ENCODE results near the gene NAALADL2.

Gene NAALADL2

DNA sequence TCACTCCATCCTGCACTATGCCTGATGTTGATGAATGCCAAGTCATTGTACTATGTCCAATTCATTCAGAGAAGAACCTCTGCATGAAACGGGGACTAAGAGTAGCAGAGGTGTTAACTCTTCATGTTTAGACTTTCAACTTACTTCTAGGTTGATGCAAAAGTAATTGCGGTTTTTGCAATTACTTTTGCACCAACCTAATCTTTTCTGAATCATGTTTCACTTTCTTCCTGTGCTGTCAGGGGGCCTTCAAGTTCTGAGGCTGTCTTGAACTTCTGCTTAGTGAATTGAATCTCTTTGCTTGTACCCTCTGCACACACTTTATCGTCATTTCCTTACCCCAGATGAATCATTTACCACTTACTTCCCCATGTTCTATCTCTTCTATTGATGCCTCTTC lies 636.2 kb downstream of the NAALADL2 start:
- TF ChIP-seq CREB1 (IDR thresholded peaks at IDR 0.05; ENCODE audit: low read depth) (no peak), FOXM1 (IDR thresholded peaks at IDR 0.05; ENCODE audit: borderline replicate concordance, low read depth) (no peak), EGR1 (IDR thresholded peaks at IDR 0.05) (no peak), ZBTB7A (IDR thresholded peaks at IDR 0.05; ENCODE audit: low read depth) (no peak), USF1 (IDR thresholded peaks at IDR 0.05) (no peak), RAD21 (IDR thresholded peaks at IDR 0.05; ENCODE audit: low read depth) (no peak), CEBPB (IDR thresholded peaks at IDR 0.05) (no peak), NFIC (IDR thresholded peaks at IDR 0.05) (no peak), TAF1 (IDR thresholded peaks at IDR 0.05; ENCODE audit: low read depth) (no peak), EP300 (IDR thresholded peaks at IDR 0.05; ENCODE audit: borderline replicate concordance) (no peak), TEAD4 (IDR thresholded peaks at IDR 0.05) (no peak), REST (IDR thresholded peaks at IDR 0.05; ENCODE audit: low read depth) (no peak), YY1 (IDR thresholded peaks at IDR 0.05; ENCODE audit: low read depth) (no peak), TCF12 (IDR thresholded peaks at IDR 0.05; ENCODE audit: low read depth) (no peak)
- TF ChIP-seq, protein P1, sequence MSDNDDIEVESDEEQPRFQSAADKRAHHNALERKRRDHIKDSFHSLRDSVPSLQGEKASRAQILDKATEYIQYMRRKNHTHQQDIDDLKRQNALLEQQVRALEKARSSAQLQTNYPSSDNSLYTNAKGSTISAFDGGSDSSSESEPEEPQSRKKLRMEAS (IDR thresholded peaks at IDR 0.05): no peak

GRCh38 chr3:175502155-175502554 lies 643.0 kb downstream of the NAALADL2 start:
- TF ChIP-seq RAD21 (IDR thresholded peaks at IDR 0.05; ENCODE audit: low read depth) (no peak), TAF1 (IDR thresholded peaks at IDR 0.05; ENCODE audit: low read depth) (no peak), EP300 (IDR thresholded peaks at IDR 0.05; ENCODE audit: borderline replicate concordance) (no peak), TEAD4 (IDR thresholded peaks at IDR 0.05) (no peak), ZBTB7A (IDR thresholded peaks at IDR 0.05; ENCODE audit: low read depth) (no peak), NFIC (IDR thresholded peaks at IDR 0.05) (no peak)

DNA sequence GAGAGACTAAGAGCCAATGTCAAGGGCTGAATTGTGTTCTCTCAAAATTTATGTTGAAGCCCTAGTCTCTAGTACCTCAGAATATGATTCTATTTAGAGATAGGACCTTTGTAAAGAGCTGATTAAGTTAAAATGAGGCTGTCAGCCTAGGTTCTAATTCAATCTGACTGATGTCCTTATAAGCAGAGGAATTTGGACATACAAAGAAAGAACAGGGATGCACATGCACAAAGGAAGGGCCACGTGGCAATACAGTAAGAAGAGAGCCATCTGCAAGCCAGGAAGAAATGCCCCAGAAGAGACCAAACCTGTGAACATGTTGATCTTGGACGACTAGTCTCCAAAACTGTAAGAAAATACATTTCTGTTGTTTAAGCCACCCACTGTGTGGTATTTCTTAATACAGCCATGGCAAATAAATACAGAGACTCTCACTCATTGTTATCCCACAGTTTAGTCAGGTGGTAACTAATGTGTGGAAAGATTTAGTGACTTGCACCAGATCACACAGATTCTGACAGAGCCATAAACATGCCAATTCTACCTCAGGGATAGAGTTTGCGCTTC lies 652.2 kb downstream of the NAALADL2 start:
- TF ChIP-seq TCF12 (IDR thresholded peaks at IDR 0.05; ENCODE audit: low read depth) (no peak), RAD21 (IDR thresholded peaks at IDR 0.05; ENCODE audit: low read depth) (no peak), YY1 (IDR thresholded peaks at IDR 0.05; ENCODE audit: low read depth) (no peak), EP300 (IDR thresholded peaks at IDR 0.05; ENCODE audit: borderline replicate concordance) (no peak), NFIC (IDR thresholded peaks at IDR 0.05) (no peak), CREB1 (IDR thresholded peaks at IDR 0.05; ENCODE audit: low read depth) (no peak), TEAD4 (IDR thresholded peaks at IDR 0.05) (no peak), TAF1 (IDR thresholded peaks at IDR 0.05; ENCODE audit: low read depth) (no peak), USF1 (IDR thresholded peaks at IDR 0.05) (no peak)
- TF ChIP-seq, protein P1 (IDR thresholded peaks at IDR 0.05): no peak

DNA sequence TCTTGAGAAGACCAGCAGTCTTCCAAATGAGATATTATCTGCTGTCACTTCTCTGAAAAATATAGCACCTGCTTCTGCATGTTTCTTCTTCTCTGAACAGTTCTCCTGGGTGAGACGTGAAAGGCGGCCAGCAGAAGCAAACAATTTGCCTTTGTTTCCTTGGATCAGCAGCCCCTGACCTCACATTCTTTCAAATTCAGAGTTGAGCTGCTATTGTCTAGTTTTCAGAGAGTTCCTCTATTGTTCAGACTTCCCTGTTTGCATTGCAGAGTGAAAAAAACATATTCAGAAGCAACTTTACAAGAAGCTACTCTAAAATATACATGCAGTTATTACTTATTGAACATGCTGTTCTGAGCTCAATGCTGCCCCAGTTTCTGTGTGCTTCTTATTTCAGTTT lies 653.6 kb downstream of the NAALADL2 start:
- TF ChIP-seq, protein P1 (IDR thresholded peaks at IDR 0.05): no peak
- TF ChIP-seq RAD21 (IDR thresholded peaks at IDR 0.05; ENCODE audit: low read depth) (no peak), USF1 (IDR thresholded peaks at IDR 0.05) (no peak), ZBTB7A (IDR thresholded peaks at IDR 0.05; ENCODE audit: low read depth) (no peak), REST (IDR thresholded peaks at IDR 0.05; ENCODE audit: low read depth) (no peak), CEBPB (IDR thresholded peaks at IDR 0.05) (no peak), NFIC (IDR thresholded peaks at IDR 0.05) (no peak), CREB1 (IDR thresholded peaks at IDR 0.05; ENCODE audit: low read depth) (no peak), TCF12 (IDR thresholded peaks at IDR 0.05; ENCODE audit: low read depth) (no peak), TEAD4 (IDR thresholded peaks at IDR 0.05) (no peak), EGR1 (IDR thresholded peaks at IDR 0.05) (no peak), TAF1 (IDR thresholded peaks at IDR 0.05; ENCODE audit: low read depth) (no peak), FOXM1 (IDR thresholded peaks at IDR 0.05; ENCODE audit: borderline replicate concordance, low read depth) (no peak), EP300 (IDR thresholded peaks at IDR 0.05; ENCODE audit: borderline replicate concordance) (no peak), YY1 (IDR thresholded peaks at IDR 0.05; ENCODE audit: low read depth) (no peak)

- no peak for TF ChIP-seq TEAD4 (IDR thresholded peaks at IDR 0.05)
- no peak for TF ChIP-seq EP300 (IDR thresholded peaks at IDR 0.05; ENCODE audit: borderline replicate concordance)
These were observed 659.3 kb downstream of the NAALADL2 start for GRCh38 chr3:175518459-175518858.
